Neural cell (in vitro differentiated cells): ENCODE measurements around the gene CPEB3. TPM values are rescaled to one million over a fixed set of nuclear protein-coding genes. Genes with fewer than 3 reads are reported as not detected.

Source experiments
- H2AFZ ChIP-seq: fragments of 200-600, 300-800 bp; sonication (generic), shearing (Covaris generic); 2 replicates; pipeline ENCODE4 v1.6.0; 2014; ENCODE audit warnings: low read depth, mild to moderate bottlenecking, antibody characterized with exemption, low read length, moderate library complexity
- H3F3A ChIP-seq: fragments of 200-600 bp; shearing (Covaris generic); 2 replicates; pipeline ENCODE4 v1.6.1; 2016; ENCODE audit warnings: mild to moderate bottlenecking, moderate library complexity, mixed read lengths, antibody characterized with exemption, low read length; ENCODE audit not compliant: insufficient read depth, poor library complexity, severe bottlenecking
- H3K27ac ChIP-seq: fragments of 200-600, 300-800 bp; sonication (generic), shearing (Covaris generic); 2 replicates; pipeline ENCODE4 v1.5.1; 2014; ENCODE audit warnings: mild to moderate bottlenecking, low read length, moderate library complexity
- H3K27me3 ChIP-seq: fragments of 300-800, 200-600 bp; sonication (generic), shearing (Covaris generic); 2 replicates; pipeline ENCODE4 v1.6.0; 2014; ENCODE audit warnings: mild to moderate bottlenecking, low read depth, low read length, moderate library complexity; ENCODE audit not compliant: insufficient read depth
- H3K36me3 ChIP-seq: fragments of 300-800, 200-600 bp; sonication (generic), shearing (Covaris generic); 2 replicates; pipeline ENCODE4 v1.5.1; 2014; ENCODE audit warnings: mild to moderate bottlenecking, antibody characterized with exemption, low read length, moderate library complexity; ENCODE audit not compliant: insufficient read depth
- H3K4me2 ChIP-seq: fragments of 300-800, 200-600 bp; sonication (generic), shearing (Covaris generic); 2 replicates; pipeline ENCODE4 v1.6.0; 2014; ENCODE audit warnings: mild to moderate bottlenecking, low read length
- H3K4me3 ChIP-seq: fragments of 300-800, 200-600 bp; sonication (generic), shearing (Covaris generic); 2 replicates; pipeline ENCODE4 v1.5.1; 2014; ENCODE audit warnings: mild to moderate bottlenecking, low read length, moderate library complexity
- H3K79me2 ChIP-seq: fragments of 200-600 bp; shearing (Covaris generic); replicated peaks from 2 replicates; pipeline ENCODE4 v1.6.0; 2014; ENCODE audit warnings: mild to moderate bottlenecking, low read length, moderate library complexity; ENCODE audit not compliant: insufficient read depth
- H3K9ac ChIP-seq: fragments of 300-800, 200-600 bp; sonication (generic), shearing (Covaris generic); 2 replicates; pipeline ENCODE4 v1.6.1; 2016; ENCODE audit warnings: mild to moderate bottlenecking, low read length, mixed read lengths
- H3K9me2 ChIP-seq: fragments of 200-600 bp; shearing (Covaris generic); 2 replicates; pipeline ENCODE4 v1.6.1; 2016; ENCODE audit warnings: mild to moderate bottlenecking, low read length, mixed read lengths; ENCODE audit not compliant: insufficient read depth
- H3K9me3 ChIP-seq: fragments of 200-600, 300-800 bp; sonication (generic), shearing (Covaris generic); 2 replicates; pipeline ENCODE4 v1.6.1; 2016; ENCODE audit warnings: mild to moderate bottlenecking, mixed run types, low read length, moderate library complexity, mixed read lengths
- H4K20me1 ChIP-seq: fragments of 200-600 bp; shearing (Covaris generic); 2 replicates; pipeline ENCODE4 v1.6.1; 2016; ENCODE audit warnings: mild to moderate bottlenecking, mixed run types; ENCODE audit not compliant: insufficient read depth
- EP300 ChIP-seq: fragments of 450-650 bp; conservative IDR thresholded peaks from 2 replicates; pipeline ENCODE4 v1.6.1; 2014; ENCODE audit warnings: antibody characterized with exemption, mild to moderate bottlenecking, moderate library complexity; ENCODE audit not compliant: poor library complexity, severe bottlenecking
- EZH2 ChIP-seq: fragments of 200-600, 300-800 bp; shearing (Covaris generic), sonication (generic); IDR thresholded peaks from 2 replicates; pipeline ENCODE4 v1.6.1; 2014; ENCODE audit warnings: antibody characterized with exemption, low read length, borderline replicate concordance, mild to moderate bottlenecking; ENCODE audit not compliant: insufficient read depth, poor library complexity, severe bottlenecking
- MXI1 ChIP-seq: fragments of 450-650 bp; conservative IDR thresholded peaks from 2 replicates; pipeline ENCODE4 v1.6.1; 2014; ENCODE audit warnings: antibody characterized with exemption, mild to moderate bottlenecking; ENCODE audit not compliant: poor library complexity, severe bottlenecking
- POLR2AphosphoS5 ChIP-seq: IDR thresholded peaks from 2 replicates; pipeline ENCODE4 v1.6.1; 2012
- RAD21 ChIP-seq: fragments of 450-650 bp; conservative IDR thresholded peaks from 2 replicates; pipeline ENCODE4 v1.6.1; 2014; ENCODE audit warnings: antibody characterized with exemption, mild to moderate bottlenecking, moderate library complexity
- SMC3 ChIP-seq: fragments of 450-650 bp; conservative IDR thresholded peaks from 2 replicates; pipeline ENCODE4 v1.6.1; 2014; ENCODE audit warnings: antibody characterized with exemption, mild to moderate bottlenecking, moderate library complexity; ENCODE audit not compliant: poor library complexity
- TAF1 ChIP-seq: IDR thresholded peaks from 2 replicates; pipeline ENCODE4 v1.6.1; 2012; ENCODE audit warnings: low read depth
- polyA plus RNA-seq: library from polyadenylated mRNA; depleted of rRNA; stranded (reverse); fragments of >200 nt; gene quantifications from 2 replicates; pipeline ENCODE4 v1.2.3, GENCODE V29; 2014
- TF ChIP-seq, protein P1 (sequence below): fragments of 450-650 bp; IDR thresholded peaks from 2 replicates; pipeline ENCODE4 v1.5.1; 2014; ENCODE audit warnings: antibody characterized with exemption, mild to moderate bottlenecking, moderate library complexity; ENCODE audit not compliant: poor library complexity, severe bottlenecking
- TF ChIP-seq, protein P2 (sequence below): IDR thresholded peaks from 2 replicates; pipeline ENCODE4 v1.6.1; 2012; ENCODE audit warnings: borderline replicate concordance

CPEB3 gene
- polyA plus RNA-seq, 1 donor from 2014 or later: 20.0 TPM

DNA sequence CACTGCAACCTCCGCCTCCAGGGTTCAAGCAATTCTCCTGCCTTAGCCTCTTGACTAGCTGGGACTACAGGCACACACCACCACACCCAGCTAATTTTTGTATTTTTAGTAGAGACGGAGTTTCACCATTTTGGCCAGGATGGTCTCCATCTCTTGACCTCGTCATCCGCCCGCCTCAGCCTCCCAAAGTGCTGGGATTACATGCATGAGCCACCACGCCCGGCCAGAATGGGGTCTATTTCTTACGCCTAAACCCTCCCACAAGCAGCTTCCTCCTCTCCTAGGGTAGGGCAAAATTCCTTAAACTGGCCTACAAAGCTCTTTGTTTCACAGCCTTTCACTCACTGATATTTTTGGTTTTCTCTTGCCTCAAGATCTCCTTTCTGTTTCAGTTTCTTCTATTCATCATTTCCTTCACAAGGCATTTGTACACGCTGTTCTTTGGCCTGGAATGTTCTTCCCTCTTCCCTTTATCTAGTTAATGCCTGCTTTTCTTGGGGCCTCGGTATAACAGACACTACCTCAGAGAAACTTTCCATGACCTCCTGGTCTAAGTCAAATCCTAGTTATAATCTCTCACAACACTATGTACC lies 6.7 kb downstream of the CPEB3 start:
- Histone ChIP-seq H3K4me2 (no peak overlapping the region), H3K9me3 (no peaks in the 10 kb centered on the region), H3K9me2 (no peaks in the 10 kb centered on the region), H3K27me3 (no peaks in the 10 kb centered on the region), H2AFZ (no peak overlapping the region), H3K36me3 (no peaks in the 10 kb centered on the region), H3K27ac (no peak overlapping the region), H3K4me3 (no peak overlapping the region), H3K79me2 (no peaks in the 10 kb centered on the region), H4K20me1 (no peaks in the 10 kb centered on the region), H3F3A (no peaks in the 10 kb centered on the region), H3K9ac (no peak overlapping the region)
- TF ChIP-seq, protein P1, sequence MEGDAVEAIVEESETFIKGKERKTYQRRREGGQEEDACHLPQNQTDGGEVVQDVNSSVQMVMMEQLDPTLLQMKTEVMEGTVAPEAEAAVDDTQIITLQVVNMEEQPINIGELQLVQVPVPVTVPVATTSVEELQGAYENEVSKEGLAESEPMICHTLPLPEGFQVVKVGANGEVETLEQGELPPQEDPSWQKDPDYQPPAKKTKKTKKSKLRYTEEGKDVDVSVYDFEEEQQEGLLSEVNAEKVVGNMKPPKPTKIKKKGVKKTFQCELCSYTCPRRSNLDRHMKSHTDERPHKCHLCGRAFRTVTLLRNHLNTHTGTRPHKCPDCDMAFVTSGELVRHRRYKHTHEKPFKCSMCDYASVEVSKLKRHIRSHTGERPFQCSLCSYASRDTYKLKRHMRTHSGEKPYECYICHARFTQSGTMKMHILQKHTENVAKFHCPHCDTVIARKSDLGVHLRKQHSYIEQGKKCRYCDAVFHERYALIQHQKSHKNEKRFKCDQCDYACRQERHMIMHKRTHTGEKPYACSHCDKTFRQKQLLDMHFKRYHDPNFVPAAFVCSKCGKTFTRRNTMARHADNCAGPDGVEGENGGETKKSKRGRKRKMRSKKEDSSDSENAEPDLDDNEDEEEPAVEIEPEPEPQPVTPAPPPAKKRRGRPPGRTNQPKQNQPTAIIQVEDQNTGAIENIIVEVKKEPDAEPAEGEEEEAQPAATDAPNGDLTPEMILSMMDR: no peak
- TF ChIP-seq RAD21: no peak
- TF ChIP-seq SMC3: no peak
- no peak for TF ChIP-seq MXI1
- TF ChIP-seq, protein P2, sequence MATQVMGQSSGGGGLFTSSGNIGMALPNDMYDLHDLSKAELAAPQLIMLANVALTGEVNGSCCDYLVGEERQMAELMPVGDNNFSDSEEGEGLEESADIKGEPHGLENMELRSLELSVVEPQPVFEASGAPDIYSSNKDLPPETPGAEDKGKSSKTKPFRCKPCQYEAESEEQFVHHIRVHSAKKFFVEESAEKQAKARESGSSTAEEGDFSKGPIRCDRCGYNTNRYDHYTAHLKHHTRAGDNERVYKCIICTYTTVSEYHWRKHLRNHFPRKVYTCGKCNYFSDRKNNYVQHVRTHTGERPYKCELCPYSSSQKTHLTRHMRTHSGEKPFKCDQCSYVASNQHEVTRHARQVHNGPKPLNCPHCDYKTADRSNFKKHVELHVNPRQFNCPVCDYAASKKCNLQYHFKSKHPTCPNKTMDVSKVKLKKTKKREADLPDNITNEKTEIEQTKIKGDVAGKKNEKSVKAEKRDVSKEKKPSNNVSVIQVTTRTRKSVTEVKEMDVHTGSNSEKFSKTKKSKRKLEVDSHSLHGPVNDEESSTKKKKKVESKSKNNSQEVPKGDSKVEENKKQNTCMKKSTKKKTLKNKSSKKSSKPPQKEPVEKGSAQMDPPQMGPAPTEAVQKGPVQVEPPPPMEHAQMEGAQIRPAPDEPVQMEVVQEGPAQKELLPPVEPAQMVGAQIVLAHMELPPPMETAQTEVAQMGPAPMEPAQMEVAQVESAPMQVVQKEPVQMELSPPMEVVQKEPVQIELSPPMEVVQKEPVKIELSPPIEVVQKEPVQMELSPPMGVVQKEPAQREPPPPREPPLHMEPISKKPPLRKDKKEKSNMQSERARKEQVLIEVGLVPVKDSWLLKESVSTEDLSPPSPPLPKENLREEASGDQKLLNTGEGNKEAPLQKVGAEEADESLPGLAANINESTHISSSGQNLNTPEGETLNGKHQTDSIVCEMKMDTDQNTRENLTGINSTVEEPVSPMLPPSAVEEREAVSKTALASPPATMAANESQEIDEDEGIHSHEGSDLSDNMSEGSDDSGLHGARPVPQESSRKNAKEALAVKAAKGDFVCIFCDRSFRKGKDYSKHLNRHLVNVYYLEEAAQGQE: no peak
- TF ChIP-seq POLR2AphosphoS5: no peak
- TF ChIP-seq EP300: no peak
- TF ChIP-seq EZH2: no peak
- no peak for TF ChIP-seq TAF1

DNA sequence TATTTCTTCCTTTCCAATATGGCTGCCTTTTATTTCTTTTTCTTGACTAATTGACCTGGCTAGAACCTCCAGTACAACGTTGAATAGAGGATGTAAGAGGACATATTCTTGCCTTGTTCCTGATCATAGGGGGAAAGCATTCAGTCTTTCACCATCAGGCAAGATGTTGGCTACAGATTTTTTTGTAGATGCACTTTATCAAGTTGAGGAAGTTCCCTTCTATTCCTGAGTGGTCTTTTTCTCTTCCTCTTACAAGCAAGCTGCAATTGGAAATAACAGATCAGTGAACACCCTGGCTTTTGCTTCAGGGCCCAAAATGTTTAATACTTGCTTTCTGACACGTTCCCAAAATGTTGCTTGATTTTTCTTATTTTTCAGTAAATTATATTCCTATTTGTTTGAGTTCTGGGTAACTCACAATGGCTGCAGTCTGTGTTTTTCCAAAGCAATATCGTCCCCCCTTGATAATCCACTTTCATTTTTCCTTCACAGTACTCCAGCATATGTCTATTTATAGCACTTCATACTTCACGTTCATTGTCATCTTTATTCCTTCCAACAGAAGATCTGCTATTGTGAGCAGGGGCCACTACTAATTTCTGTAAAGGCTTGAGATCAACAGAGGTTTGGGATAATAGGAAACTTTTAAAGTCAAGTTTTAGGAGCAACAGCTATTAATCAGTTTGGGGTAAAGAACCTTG lies 11.7 kb downstream of the CPEB3 start:
- no peak overlapping the region for H3K4me2 ChIP-seq
- no peak overlapping the region for H2AFZ ChIP-seq
- H3K9me2 ChIP-seq: no peaks in the 10 kb centered on the region

More for the DNA sequence above, 11.7 kb downstream of the CPEB3 start:
- no peaks in the 10 kb centered on the region for H3K79me2 ChIP-seq
- no peaks in the 10 kb centered on the region for H3K9me3 ChIP-seq
- H3K27me3 ChIP-seq: no peaks in the 10 kb centered on the region
- TF ChIP-seq, protein P2: no peak
- TF ChIP-seq EZH2: no peak
- TF ChIP-seq, protein P1: no peak
- no peak for TF ChIP-seq RAD21
- no peak for TF ChIP-seq MXI1
- TF ChIP-seq POLR2AphosphoS5: no peak
- no peak for TF ChIP-seq EP300
- TF ChIP-seq TAF1: no peak
- TF ChIP-seq SMC3: no peak
- no peaks in the 10 kb centered on the region for H3F3A ChIP-seq
- no peaks in the 10 kb centered on the region for H3K36me3 ChIP-seq
- H3K9ac ChIP-seq: no peak overlapping the region
- H4K20me1 ChIP-seq: no peaks in the 10 kb centered on the region
- H3K27ac ChIP-seq: no peak overlapping the region
- H3K4me3 ChIP-seq: no peak overlapping the region
